ENCODE measurements around the gene ANG.

ANG gene

GRCh38 chr14:20687362-20688166 lies 1.0 kb upstream of the ANG start:
- DNase-seq (ENCODE audit: low read depth) = no peak
- TF ChIP-seq CTCF (IDR thresholded peaks at IDR 0.05; ENCODE audit: insufficient read depth, low read depth, low read length, missing control alignments) = no peak
- H3K4me3 ChIP-seq (ENCODE audit: low read depth, low read length) = no peak overlapping the region

- peak; percentile 83 for TF ChIP-seq CTCF (IDR thresholded peaks at IDR 0.05; ENCODE audit: insufficient read depth, low read depth, low read length, missing control alignments)
- DNase-seq (ENCODE audit: low read depth) = peak; percentile 73
- no peak overlapping the region for H3K4me3 ChIP-seq (ENCODE audit: low read depth, low read length)
Measured at GRCh38 chr14:20690848-20691640, 2.5 kb downstream of the ANG start.

GRCh38 chr14:20692116-20692751 lies 3.7 kb downstream of the ANG start:
- no peak for DNase-seq (ENCODE audit: low read depth)
- TF ChIP-seq CTCF (IDR thresholded peaks at IDR 0.05; ENCODE audit: insufficient read depth, low read depth, low read length, missing control alignments) = no peak
- no peak overlapping the region for H3K4me3 ChIP-seq (ENCODE audit: low read depth, low read length)

GRCh38 chr14:20696764-20697163 lies 8.2 kb downstream of the ANG start:
- no peak overlapping the region for H3K4me3 ChIP-seq (ENCODE audit: low read depth, low read length)
- DNase-seq (ENCODE audit: low read depth) = no peak
- no peak for TF ChIP-seq CTCF (IDR thresholded peaks at IDR 0.05; ENCODE audit: insufficient read depth, low read depth, low read length, missing control alignments)

GRCh38 chr14:20697273-20698017 lies 8.9 kb downstream of the ANG start:
- peak; percentile 80 for TF ChIP-seq CTCF (IDR thresholded peaks at IDR 0.05; ENCODE audit: insufficient read depth, low read depth, low read length, missing control alignments)
- DNase-seq (ENCODE audit: low read depth) = peak; percentile 78
- H3K4me3 ChIP-seq (ENCODE audit: low read depth, low read length) = no peak overlapping the region

GRCh38 chr14:20698018-20698329 lies 9.4 kb downstream of the ANG start:
- H3K4me3 ChIP-seq (ENCODE audit: low read depth, low read length) = no peak overlapping the region
- no peak for TF ChIP-seq CTCF (IDR thresholded peaks at IDR 0.05; ENCODE audit: insufficient read depth, low read depth, low read length, missing control alignments)
- no peak for DNase-seq (ENCODE audit: low read depth)

Measured in GM12865 (cell line).